HCT116 (cell line): Measurements from ENCODE around the gene FRMPD4. TPM values are rescaled to one million over a fixed set of nuclear protein-coding genes. Genes with fewer than 3 reads are reported as not detected.

ENCODE experiments used
- ATAC-seq: fragments of 200-7000 bp; cut with Tn5 transposase; 2 replicates; pipeline ENCODE4 v1.9.1; 2020; ENCODE audit warnings: mild to moderate bottlenecking, moderate library complexity
- BruUV-seq: library from RNA; stranded (reverse); fragments of 400-500 nt; replicated peaks from 2 replicates; lab custom pipeline; 2021; lab: Mats Ljungman, UMichigan
- CTCF ChIA-PET: fragments of 300-600 bp; sonication (Branson Sonifier 250); formaldehyde crosslinking; loops from one replicate; lab custom pipeline; 2021; ENCODE audit warnings: antibody characterized with exemption; lab: Charles Lee
- POLR2A ChIA-PET: fragments of 300-600, 350-600 bp; sonication (Branson Sonifier 250); formaldehyde crosslinking; loops from one replicate; lab custom pipeline; 2021; ENCODE audit warnings: antibody characterized with exemption; lab: Charles Lee
- RAD21 ChIA-PET, 2 experiments: fragments of 300-600 bp; sonication (Branson Sonifier 250); formaldehyde crosslinking; loops; one replicate each; lab custom pipeline; 2023; ENCODE audit warnings: low total read pairs in 2 of 2; ENCODE audit not compliant: uncharacterized antibody in 2 of 2, unreplicated experiment in 2 of 2, low non-redundant PET in 1 of 2; lab: Charles Lee
- DNase-seq: peaks from one replicate; pipeline ENCODE4 v3.0.0-alpha.2; 2010; ENCODE audit warnings: low read depth, low spot score
- H2AFZ ChIP-seq: fragments of 200-600 bp; shearing (Covaris generic), sonication (generic); 2 replicates; pipeline ENCODE4 v1.6.1; 2017; ENCODE audit warnings: low read depth, mixed run types, mixed read lengths, antibody characterized with exemption, low read length; ENCODE audit not compliant: poor library complexity, severe bottlenecking
- H3K27ac ChIP-seq: 2 replicates; pipeline ENCODE4 v1.5.1; 2012; ENCODE audit warnings: low read depth, low read length
- H3K27me3 ChIP-seq: fragments of 200-600 bp; sonication (generic); 2 replicates; pipeline ENCODE4 v1.6.1; 2016; ENCODE audit warnings: mixed run types, low read length, mixed read lengths; ENCODE audit not compliant: insufficient read depth
- H3K36me3 ChIP-seq, 2 experiments: fragments of 200-500 bp in 1 of 2; fragments of 200-600 bp in 1 of 2; sonication (Bioruptor generic) in 1 of 2; sonication (generic) in 1 of 2; 2 replicates each; pipeline versions ENCODE4 v1.5.1 to v1.6.1; 2014 to 2016; ENCODE audit warnings: low read length in 2 of 2, inconsistent platforms in 1 of 2, mixed read lengths in 1 of 2, mixed run types in 1 of 2; ENCODE audit not compliant: insufficient read depth in 2 of 2, control insufficient read depth in 1 of 2
- H3K4me1 ChIP-seq, 2 experiments: fragments of 200-600 bp in 1 of 2; sonication (generic) in 1 of 2; 2 replicates each; pipeline versions ENCODE4 v1.5.1 to v1.6.1; 2012 to 2017; ENCODE audit warnings: low read length in 2 of 2, inconsistent platforms in 1 of 2, mild to moderate bottlenecking in 1 of 2, mixed read lengths in 1 of 2, mixed run types in 1 of 2, moderate library complexity in 1 of 2; ENCODE audit not compliant: insufficient read depth in 2 of 2, control insufficient read depth in 1 of 2
- H3K4me2 ChIP-seq: fragments of 200-600 bp; sonication (generic); 2 replicates; pipeline ENCODE4 v1.6.1; 2017; ENCODE audit warnings: mixed run types, low read length, mixed read lengths
- H3K4me3 ChIP-seq, 2 experiments: fragments of 200-600 bp in 1 of 2; sonication (generic) in 1 of 2; replicated peaks in 1 of 2; 2 replicates each; pipeline ENCODE4 v1.5.1; 2011 to 2016; ENCODE audit warnings: low read length in 2 of 2, control low read depth in 1 of 2, low read depth in 1 of 2, mild to moderate bottlenecking in 1 of 2, mixed read lengths in 1 of 2, mixed run types in 1 of 2
- H3K79me2 ChIP-seq: fragments of 200-600 bp; sonication (generic); 2 replicates; pipeline ENCODE4 v1.6.1; 2017; ENCODE audit warnings: mild to moderate bottlenecking, mixed run types, low read length, moderate library complexity, mixed read lengths; ENCODE audit not compliant: insufficient read depth
- H3K9ac ChIP-seq: fragments of 200-600 bp; sonication (generic); 2 replicates; pipeline ENCODE4 v1.6.1; 2016; ENCODE audit warnings: low read length, mixed read lengths
- H3K9me2 ChIP-seq: fragments of 200-600 bp; sonication (generic), shearing (Covaris generic); 2 replicates; pipeline ENCODE4 v1.6.1; 2017; ENCODE audit warnings: mixed run types, mild to moderate bottlenecking, moderate library complexity; ENCODE audit not compliant: insufficient read depth
- H3K9me3 ChIP-seq, 2 experiments: fragments of 200-500 bp in 1 of 2; fragments of 200-600 bp in 1 of 2; sonication (Bioruptor generic) in 1 of 2; sonication (generic) in 1 of 2; 2 replicates each; pipeline ENCODE4 v1.6.1; 2014 to 2017; ENCODE audit warnings: low read length in 2 of 2, mixed read lengths in 2 of 2, inconsistent platforms in 1 of 2, low read depth in 1 of 2, mild to moderate bottlenecking in 1 of 2, mixed run types in 1 of 2, moderate library complexity in 1 of 2; ENCODE audit not compliant: control insufficient read depth in 1 of 2, insufficient read depth in 1 of 2
- H4K20me1 ChIP-seq: fragments of 200-600 bp; sonication (generic), shearing (Covaris generic); 2 replicates; pipeline ENCODE4 v1.6.1; 2017; ENCODE audit warnings: mixed run types, mild to moderate bottlenecking, moderate library complexity; ENCODE audit not compliant: insufficient read depth
- EGR1 ChIP-seq: IDR thresholded peaks from 2 replicates; pipeline ENCODE4 v1.6.1; 2012; ENCODE audit warnings: low read depth
- ELF1 ChIP-seq: IDR thresholded peaks from 2 replicates; pipeline ENCODE4 v1.6.1; 2012; ENCODE audit warnings: low read depth, borderline replicate concordance
- EZH2 ChIP-seq: fragments of 200-600 bp; sonication (generic); IDR thresholded peaks from 2 replicates; pipeline ENCODE4 v1.6.1; 2017; ENCODE audit warnings: antibody characterized with exemption, mixed run types
- MAX ChIP-seq: IDR thresholded peaks from 2 replicates; pipeline ENCODE4 v1.6.1; 2012
- SIN3A ChIP-seq: IDR thresholded peaks from 2 replicates; pipeline ENCODE4 v1.6.1; 2012; ENCODE audit warnings: low read depth
- SP1 ChIP-seq: IDR thresholded peaks from 2 replicates; pipeline ENCODE4 v1.6.1; 2012; ENCODE audit warnings: low read depth
- TCF7L2 ChIP-seq: IDR thresholded peaks from 2 replicates; pipeline ENCODE4 v1.7.0; 2011; ENCODE audit warnings: borderline replicate concordance, inconsistent platforms; ENCODE audit not compliant: insufficient read depth, insufficient read length; ENCODE audit errors: extremely low read depth
- intact Hi-C: fragments of 100-400 bp; cut with micrococcal nuclease; formaldehyde crosslinking; loops from 2 replicates; pipeline ENCODE4 v1.10.0; 2022
- total RNA-seq: library from RNA; stranded (reverse); gene quantifications from one replicate; pipeline ENCODE4 v1.2.1, GENCODE V29; 2021; ENCODE audit not compliant: unreplicated experiment
- TF ChIP-seq, protein P1 (sequence below): IDR thresholded peaks from 2 replicates; pipeline ENCODE4 v1.6.1; 2011; ENCODE audit warnings: mild to moderate bottlenecking, low read length, moderate library complexity; ENCODE audit not compliant: insufficient replicate concordance; ENCODE audit errors: extremely low read depth

FRMPD4 gene
- total RNA-seq, 1 experiment from 2014 or later, result not detected

GRCh38 chrX:12434493-12434892, 296.2 kb downstream of the FRMPD4 start:
- no TSS peak for BruUV-seq
- Histone ChIP-seq H3K27me3 (no peaks in the 10 kb centered on the region), H3K9me2 (no peaks in the 10 kb centered on the region), H2AFZ (no peak overlapping the region), H3K4me3 (no peak overlapping the region), H3K4me2 (no peak overlapping the region), H3K9me3 (no peaks in the 10 kb centered on the region), H3K9ac (no peak overlapping the region), H4K20me1 (no peaks in the 10 kb centered on the region), H3K4me1 (no peaks in the 10 kb centered on the region), H3K36me3 (no peaks in the 10 kb centered on the region), H3K79me2 (no peaks in the 10 kb centered on the region), H3K27ac (no peak overlapping the region)
- TF ChIP-seq EGR1 (no peak), SIN3A (no peak), EZH2 (no peak), TCF7L2 (no peak)
- TF ChIP-seq, protein P1, sequence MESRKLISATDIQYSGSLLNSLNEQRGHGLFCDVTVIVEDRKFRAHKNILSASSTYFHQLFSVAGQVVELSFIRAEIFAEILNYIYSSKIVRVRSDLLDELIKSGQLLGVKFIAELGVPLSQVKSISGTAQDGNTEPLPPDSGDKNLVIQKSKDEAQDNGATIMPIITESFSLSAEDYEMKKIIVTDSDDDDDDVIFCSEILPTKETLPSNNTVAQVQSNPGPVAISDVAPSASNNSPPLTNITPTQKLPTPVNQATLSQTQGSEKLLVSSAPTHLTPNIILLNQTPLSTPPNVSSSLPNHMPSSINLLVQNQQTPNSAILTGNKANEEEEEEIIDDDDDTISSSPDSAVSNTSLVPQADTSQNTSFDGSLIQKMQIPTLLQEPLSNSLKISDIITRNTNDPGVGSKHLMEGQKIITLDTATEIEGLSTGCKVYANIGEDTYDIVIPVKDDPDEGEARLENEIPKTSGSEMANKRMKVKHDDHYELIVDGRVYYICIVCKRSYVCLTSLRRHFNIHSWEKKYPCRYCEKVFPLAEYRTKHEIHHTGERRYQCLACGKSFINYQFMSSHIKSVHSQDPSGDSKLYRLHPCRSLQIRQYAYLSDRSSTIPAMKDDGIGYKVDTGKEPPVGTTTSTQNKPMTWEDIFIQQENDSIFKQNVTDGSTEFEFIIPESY, result no peak
- no peak for ATAC-seq
- ChIA-PET CTCF (no interaction called here), RAD21 (no interaction called here), POLR2A (no interaction called here)
- intact Hi-C loops, result no loop called here
- no peak for DNase-seq

DNA sequence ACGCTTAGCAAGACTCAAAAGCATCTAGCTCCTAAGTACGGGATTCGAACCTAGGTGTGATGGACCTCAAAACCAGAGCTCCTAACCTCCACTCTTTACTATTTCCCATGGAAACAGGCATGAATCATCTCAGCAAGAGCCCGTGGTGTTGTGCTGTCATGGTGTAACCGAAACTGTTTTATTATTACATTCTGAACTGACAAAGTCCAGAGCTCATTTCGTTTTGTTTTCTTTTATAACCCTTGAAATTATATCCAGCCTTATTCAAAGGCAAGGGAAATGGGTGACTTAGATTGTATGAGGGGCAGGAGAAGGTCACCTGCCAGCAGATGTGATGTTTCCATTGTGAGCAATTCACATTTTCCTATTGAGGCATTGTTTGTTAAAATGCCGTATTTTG, 301.1 kb downstream of the FRMPD4 start:
- H3K4me3 ChIP-seq, result no peak overlapping the region
- RAD21 ChIA-PET, result no interaction called here
- no peak overlapping the region for H2AFZ ChIP-seq
- no peak overlapping the region for H3K4me2 ChIP-seq
- no peaks in the 10 kb centered on the region for H4K20me1 ChIP-seq
- no peaks in the 10 kb centered on the region for H3K27me3 ChIP-seq
- H3K79me2 ChIP-seq, result no peaks in the 10 kb centered on the region
- intact Hi-C loops, result no loop called here
- TF ChIP-seq MAX, result no peak
- TF ChIP-seq ELF1, result no peak
- TF ChIP-seq SP1, result no peak
- no peaks in the 10 kb centered on the region for H3K4me1 ChIP-seq
- DNase-seq (no peak), ATAC-seq (no peak)
- no peaks in the 10 kb centered on the region for H3K9me3 ChIP-seq
- CTCF ChIA-PET, result no interaction called here
- no TSS peak for BruUV-seq
- POLR2A ChIA-PET, result no interaction called here
- H3K27ac ChIP-seq, result no peak overlapping the region
- H3K9me2 ChIP-seq, result no peaks in the 10 kb centered on the region
- H3K36me3 ChIP-seq, result no peaks in the 10 kb centered on the region
- no peak overlapping the region for H3K9ac ChIP-seq
